ENCODE data around the gene ACOXL. TPM values are rescaled to one million over a fixed set of nuclear protein-coding genes. Genes with fewer than 3 reads are reported as not detected.
"Not testable (repeated sequence)": the region's sequence is repeated elsewhere in the genome, so short reads cannot be mapped to it uniquely, and the experiment has no call there.

Gene ACOXL
- total RNA-seq, 1 donor from 2014 or later: not detected

DNA sequence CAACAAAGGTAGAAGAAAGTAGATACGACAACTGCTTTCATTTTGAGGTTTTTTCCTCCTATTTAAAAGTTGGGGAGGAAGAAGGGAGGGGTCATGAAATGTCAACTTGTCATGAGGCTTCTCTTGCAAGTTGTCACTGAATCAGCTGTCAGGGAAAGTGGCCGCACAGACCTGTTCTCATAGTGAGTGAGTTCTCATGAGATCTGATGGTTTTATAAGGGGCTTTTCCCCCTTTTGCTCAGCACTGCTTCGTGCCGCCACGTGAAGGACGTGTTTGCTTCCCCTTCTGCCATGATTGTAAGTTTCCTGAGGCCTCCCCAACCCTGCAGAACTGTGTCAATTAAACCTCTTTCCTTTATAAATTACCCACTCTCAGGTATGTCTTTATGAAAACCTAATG lies 312.9 kb downstream of the ACOXL start:
- DNase-seq (ENCODE audit: low spot score in 2 of 2); FAIRE-seq: not testable (repeated sequence)

DNA sequence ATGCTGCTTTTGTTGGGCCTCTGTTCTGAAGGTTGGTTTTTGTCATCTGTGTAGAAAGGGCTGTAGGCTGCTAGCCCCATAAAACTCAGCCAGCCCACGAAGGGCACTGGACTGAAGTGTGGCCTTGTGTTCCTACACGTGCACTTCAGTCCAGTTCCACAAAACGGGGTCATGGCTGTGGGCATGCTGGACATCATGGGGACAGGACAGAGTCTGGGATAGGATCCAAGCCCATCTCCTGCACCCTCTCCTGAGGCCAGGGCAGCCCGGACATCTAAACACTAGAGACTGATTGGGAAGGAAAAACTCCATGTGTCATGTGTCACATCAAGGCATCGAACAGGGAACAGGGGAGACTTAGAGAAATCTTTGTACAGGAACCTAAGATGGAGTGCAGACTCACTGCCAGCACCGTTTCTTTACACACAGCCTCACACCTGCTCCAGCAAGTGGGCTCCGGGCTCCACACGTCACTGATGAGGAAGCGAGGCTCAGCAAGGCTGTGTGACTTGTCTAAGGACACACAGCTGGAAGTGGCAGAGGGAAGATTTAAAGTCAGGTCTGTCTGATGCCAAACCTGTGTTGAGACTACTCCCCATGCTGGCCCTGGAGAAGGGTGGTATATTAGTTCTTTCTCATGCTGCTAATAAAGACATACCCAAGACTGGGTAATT lies 313.5 kb downstream of the ACOXL start:
- DNase-seq (ENCODE audit: low spot score in 2 of 2) (no peak), FAIRE-seq (no peak)

DNA sequence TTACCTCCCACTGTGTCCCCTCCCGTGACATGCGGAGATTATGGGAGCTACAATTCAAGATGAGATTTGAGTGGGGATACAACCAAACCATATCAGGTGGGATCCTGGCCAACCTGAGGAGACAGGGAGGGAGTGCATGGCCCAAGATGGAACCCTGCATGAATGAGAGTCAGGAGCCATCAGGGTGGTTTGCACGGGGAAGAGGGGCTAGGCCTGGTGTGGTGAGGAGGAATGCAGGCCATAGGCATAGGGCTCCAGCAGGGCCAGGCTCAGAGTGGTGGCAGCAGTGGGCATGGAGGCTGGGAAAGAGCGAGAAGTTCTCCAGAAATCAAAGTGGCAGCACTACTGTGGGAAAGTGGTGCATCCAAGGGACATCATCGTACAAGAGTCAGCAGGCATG lies 314.3 kb downstream of the ACOXL start:
- FAIRE-seq: no peak
- no peak for DNase-seq (ENCODE audit: low spot score in 2 of 2)

DNA sequence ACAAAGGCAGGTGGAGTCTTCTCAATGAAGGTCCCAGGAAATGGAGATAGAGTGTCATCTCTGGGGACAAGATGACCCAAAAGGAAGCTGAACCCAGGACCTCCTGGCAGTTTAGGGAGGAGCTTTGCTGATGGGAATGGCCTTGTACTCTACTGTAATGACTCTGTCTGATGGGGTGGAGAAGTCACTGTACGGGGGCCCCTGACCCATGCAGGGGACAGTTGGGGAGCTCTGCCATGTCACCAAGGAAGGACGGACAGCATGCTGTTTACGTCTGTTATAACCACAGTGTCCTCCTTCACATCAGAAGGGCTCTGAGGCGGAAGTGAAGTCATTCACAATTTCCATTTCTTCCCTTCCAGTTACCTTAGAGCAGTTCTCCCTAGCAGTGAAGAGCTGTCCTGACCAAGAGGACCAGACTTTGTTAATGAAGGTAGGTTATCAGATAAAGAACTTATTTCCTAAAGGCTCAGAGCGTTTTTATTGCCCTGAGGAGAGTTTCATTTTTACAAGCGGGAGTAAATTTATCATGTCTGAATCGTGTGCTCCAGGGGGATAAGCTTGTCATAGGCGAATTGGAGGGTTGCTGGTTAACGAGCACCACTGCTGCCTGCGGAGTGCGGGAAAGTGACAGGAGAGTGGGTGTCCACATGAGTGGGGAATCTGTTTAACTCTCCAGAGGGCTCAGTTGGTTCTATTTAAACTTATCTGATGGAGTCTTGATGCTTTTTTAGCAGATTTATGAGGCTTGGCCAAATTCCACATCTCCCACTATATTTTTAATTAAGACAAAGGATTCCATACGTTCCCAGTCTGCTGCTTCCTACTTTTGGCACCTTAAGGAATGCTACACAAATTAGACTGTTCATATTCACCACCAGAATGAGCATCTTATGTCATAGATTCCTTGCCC lies 316.7 kb downstream of the ACOXL start:
- DNase-seq (ENCODE audit: low spot score in 2 of 2): no peak
- FAIRE-seq: no peak

DNA sequence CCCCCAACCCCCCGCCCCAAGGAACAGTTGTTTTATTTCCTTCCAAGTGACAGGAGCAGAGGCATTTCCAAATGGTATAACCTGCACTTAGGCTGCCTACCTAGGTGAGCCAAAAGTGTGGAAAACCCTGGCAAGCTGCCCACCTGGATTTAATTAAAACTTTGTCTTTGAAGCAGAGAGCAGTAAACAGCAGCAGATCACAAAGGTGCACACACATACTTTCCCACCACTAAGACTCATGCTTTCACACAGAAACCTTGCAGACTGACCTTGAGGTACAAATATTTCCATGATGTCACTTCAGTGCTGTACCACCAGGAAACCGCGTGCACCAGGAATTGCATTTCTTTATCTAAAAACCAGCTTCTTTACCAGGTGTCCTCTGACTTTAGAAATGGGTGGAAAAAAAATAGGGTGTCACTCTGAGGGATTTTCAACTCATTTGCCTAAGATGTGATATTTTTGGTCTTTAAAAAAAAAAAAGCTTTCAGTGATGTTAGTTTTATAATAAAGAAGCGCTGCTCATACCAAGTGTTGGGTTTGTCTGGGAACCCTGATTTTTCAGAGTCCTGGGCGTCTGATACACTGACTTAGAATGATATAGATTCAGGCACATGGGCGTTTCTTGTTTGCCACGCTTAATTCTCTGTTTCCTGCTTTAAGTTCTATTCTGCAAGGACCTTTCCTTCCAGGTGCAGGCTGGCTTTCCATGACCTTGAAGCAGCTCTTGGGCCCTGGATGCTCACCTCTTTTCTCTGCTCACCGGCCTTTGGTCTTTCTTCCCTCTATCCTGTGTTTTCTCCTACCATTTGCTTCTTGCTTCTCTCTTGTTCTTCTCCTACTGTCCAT lies 317.6 kb downstream of the ACOXL start:
- DNase-seq (ENCODE audit: low spot score in 2 of 2) (no peak), FAIRE-seq (no peak)

DNA sequence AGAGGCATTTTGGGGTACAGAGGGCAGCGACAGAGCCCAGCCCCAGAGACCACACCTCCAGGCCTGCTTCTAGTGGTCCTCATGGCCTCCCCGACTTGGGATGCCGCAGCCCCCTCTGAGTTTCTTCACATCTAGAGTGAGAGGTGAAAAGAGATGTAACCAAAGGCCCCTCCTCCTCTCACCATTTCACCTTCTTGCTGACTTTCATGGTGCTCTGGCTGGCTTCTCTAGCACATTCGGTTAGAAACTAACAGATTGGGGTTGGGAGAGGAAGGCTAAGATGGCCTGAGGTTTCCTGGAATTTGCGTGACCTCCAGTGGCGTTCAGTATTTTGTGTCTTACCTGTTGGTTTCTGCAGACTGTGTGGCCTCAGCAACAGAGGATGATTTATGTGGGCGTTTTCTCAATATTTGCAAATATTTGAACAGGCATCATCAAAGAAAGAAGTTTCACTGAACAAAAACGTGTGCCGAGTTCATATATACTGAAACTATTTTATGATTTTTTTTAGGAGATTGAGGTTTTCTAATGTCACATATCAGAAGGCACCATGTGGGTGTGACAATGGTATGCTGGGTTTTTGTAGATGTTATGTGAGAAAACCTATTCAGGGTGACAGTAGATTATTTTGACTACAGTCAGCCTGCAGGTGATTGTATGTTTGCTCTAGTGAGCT lies 318.5 kb downstream of the ACOXL start:
- DNase-seq (ENCODE audit: low spot score in 2 of 2): no peak
- no peak for FAIRE-seq

DNA sequence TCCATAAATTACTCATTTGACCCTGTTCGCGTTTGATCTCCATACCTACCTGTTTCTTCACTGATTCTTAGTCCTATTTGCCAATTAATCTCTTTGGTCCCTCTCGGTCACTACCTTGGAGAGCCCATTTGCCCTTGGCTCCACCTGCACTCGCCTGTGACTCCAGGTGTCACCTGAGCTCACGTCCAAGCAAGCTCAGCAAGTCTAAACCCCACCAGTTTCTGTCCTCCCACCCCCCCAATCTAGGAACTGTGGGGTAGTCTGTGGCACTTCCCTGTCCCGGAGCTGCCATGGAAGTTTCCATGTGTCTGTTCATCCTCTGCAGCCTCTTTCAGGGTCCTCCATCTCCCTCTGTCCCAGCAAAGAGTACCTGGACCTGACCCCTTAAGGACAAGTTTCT lies 320.2 kb downstream of the ACOXL start:
- DNase-seq (ENCODE audit: low spot score in 2 of 2): no peak
- FAIRE-seq: no peak

DNA sequence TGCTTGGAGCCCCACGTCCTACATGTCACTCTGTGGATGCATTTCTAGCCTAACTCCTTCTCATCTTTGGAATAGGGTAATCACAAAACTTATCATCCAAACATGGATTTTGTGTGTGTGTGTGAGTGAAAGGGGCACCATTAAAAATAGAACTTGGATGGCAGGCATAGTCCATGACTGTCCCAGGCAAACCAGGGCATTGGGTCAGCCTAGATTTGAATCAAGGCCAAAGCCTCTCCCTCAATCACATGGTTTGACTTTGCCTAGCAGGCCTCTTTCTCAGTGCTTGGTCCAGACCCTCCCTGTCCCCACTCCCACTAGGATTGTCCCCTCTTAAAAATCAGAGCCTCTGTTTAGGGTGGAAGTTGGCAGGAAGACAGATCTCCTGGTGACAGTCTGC lies 320.9 kb downstream of the ACOXL start:
- DNase-seq (ENCODE audit: low spot score in 2 of 2): no peak
- no peak for FAIRE-seq

DNA sequence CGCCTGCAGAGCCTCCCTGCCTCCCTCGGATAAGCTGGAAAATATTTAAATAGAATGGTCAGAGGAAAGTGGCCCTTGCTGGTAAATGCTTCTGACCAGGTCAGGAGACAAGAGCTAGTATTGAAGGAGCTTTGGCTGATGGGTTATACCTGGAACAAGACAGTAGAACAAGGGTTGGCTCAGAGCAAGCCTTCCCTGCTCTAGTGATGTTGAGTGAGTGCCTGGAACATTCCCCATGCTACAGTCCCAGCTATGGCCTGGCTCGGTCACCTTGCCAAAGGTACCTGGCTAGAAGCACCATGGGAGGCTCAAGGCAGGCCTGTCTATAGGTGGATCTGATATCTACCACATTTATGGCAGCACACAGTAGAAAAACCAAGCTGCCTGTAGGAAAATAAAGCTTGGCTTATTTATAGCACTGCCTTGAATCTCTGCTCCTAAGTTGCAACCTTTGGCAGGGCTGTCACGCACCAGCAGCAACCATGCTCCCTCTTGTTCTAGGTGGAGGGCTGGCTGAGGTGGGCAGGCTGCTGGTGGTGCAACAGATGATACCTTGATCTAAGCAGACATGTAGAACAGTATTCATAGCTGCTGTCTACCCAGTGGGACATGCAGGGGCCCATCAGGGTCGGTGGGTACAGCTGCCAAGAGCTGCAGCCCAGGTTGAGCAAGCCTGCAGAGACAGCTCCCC lies 321.6 kb downstream of the ACOXL start:
- FAIRE-seq (no peak), DNase-seq (ENCODE audit: low spot score in 2 of 2) (no peak)

DNA sequence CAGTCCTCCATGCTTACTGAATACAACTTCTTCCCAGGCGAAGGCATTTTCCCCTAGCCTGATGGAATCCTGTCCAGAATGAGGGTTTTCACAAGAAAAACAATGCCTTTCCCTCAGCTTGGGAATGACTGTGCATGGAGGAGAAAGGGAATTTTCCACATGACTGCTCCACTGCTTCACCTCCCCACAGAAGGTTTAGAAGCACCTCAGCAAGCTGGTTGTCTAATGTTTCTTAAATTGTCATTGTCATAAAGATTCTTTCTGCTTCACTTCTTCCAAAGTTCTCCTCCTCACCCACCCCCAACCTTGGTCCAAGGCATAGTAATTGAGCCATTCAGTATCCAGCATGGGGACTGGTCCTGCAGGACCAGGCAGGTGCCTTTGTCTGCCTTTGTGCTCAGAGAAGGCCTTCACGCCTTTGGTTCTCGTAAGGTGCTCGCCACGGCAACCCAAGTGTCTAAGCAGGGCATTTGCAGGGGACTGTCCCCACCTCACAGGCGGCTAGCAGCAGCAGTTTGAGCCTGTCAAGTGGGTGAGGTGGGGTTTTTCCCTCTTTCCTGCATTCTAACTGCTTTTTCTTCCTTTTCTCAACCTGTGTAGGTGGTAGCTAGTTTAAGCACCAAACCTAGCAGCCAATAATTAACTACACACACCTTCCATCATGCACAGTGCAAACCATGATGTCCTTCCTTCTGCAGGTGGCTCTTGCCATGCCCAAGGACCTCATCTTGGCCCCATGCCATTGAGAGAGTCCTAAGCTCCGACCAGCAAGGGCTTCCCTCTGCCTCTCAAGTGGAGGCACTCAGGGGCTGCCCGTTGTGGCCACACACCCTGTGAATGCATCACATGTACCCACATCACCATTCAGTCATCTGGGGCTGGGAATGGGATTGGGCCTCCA lies 322.7 kb downstream of the ACOXL start:
- DNase-seq (ENCODE audit: low spot score in 2 of 2) (no peak), FAIRE-seq (no peak)

DNA sequence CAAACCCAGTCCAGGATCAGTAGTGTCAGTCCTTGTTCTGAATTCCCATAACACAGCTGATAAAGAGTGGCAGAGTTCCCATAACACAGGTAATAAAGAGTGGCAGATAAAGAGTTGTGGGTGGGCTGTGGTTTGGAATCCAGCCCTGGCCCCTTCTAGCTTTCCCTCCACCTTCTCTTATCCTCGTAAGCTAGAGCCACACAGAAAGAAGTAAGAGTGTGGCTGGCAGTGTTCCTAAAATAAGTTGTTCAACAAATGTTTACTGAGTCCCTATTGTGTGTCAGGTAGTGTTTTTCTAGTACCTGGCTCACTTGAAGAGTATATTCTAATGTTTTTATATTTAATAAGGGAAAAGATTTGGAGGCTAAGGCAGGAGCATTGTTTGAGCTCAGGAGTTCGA lies 323.4 kb downstream of the ACOXL start:
- no peak for FAIRE-seq
- DNase-seq (ENCODE audit: low spot score in 2 of 2): no peak

DNA sequence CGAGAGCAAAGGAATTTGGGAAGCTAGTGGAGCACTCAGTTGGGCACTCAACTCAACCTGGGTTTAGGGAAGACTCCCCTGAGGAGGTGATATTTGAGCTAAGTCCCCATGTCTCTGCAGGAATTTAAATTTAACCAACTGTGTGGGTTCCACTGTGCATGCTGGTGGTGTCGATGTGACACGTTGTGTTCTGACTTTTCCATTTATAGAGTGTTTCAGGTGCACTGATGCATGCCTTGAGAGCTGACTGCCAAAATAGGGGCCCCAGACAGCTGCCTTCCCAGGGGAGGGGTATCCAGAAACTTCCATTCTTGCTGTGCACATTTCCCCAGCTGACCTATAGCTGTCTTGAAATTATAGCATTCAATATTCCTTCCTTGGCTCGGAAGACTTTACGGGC lies 324.7 kb downstream of the ACOXL start:
- DNase-seq (ENCODE audit: low spot score in 2 of 2) (no peak), FAIRE-seq (no peak)

DNA sequence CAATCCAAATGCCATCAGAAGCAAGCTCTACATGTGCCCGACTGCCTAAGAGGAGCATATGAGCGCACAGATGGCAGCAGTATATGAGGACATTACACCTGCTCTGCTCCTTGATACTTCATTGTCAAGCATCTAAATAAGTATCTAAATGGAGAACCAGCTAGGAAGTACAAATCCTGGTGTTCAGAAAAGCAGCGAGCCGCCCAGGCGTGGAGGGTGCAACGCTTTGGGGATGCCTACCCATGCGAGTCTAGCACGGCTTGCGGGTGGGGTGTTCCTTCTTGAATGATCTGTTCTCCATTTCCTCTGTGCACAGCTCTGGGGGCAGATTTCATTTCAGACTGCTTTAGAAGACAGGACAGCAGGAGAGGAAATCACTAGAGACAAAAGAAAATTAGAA lies 325.3 kb downstream of the ACOXL start:
- FAIRE-seq (no peak), DNase-seq (ENCODE audit: low spot score in 2 of 2) (no peak)

DNA sequence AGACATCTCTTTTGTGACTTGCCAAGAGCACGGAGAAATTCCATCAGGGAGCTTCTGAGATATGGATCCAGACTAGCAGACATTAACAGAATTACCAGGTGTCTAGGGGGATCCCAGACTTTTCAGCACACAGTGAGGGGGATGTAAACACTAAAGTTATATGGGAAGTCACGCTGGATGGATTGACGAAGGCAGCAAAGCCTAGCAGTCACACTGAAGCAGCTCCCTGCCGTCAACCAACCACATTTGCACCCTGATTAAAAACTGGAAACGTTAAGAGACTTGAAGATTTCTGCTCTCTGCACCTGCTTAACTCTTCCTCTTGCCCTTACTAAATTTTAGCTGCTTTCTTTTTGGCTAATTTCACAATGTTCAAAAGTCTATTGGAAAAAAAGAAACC lies 325.9 kb downstream of the ACOXL start:
- DNase-seq (ENCODE audit: low spot score in 2 of 2): no peak
- no peak for FAIRE-seq

DNA sequence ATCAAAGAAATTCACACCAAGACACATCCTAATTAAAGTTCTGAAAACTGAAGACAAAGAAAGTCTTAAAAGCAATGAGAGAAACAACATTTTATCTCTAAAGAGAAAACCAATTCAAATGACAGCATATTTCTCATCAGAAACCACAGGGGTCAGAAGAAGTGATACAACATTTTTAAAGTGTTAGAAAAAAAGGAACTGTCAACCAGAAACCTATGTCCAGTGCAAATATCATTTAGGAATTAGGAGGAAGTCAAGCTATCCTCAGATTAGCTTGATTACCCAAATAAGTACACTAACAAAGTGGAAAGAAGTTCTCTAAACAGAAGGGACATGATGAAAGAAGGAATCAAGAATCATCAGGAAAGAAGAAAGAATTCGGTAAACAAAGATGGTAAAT lies 328.8 kb downstream of the ACOXL start:
- no peak for DNase-seq (ENCODE audit: low spot score in 2 of 2)
- no peak for FAIRE-seq

DNA sequence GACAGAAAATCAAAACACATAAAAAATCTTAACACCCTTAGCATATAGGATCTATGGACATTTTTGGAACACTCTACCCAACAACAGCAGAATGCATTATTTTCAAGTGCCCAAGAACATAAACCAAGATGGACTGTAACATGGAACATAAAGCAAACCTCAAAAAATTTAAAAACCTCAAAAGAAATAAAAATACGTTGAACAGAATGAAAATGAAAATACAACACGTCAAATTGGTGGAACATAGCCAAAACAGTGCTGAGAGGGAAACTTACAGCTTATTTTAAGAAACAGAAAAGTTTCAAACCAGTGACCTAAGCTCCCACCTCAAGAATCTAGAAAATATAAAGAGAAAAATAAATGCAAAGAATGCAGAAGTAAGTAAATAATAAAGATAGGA lies 330.0 kb downstream of the ACOXL start:
- no peak for DNase-seq (ENCODE audit: low spot score in 2 of 2)
- FAIRE-seq: no peak

DNA sequence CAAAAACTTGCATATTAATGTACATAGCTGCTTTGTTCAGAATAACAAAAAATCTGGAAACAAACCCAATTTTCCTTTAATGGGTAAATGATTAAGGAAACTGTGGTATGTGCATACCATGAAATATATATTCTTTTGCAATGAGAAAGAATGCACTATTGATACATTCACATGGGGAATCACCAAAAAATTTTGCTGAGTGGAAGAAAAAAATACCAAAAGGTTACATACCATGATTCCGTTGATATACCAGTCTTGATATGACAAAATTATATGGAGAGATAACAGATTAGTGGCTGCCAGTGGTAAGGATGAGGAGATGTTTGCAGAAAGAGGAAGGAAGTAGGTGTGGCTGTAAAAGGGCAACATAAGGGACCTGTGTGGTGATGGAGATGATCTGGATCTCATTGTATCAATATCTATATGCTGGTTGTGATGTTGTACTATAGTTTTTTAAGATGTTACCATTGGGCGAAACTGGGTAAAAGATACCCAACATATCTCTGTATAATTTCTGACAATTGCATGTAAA lies 333.8 kb downstream of the ACOXL start:
- no peak for DNase-seq (ENCODE audit: low spot score in 2 of 2)
- no peak for FAIRE-seq

DNA sequence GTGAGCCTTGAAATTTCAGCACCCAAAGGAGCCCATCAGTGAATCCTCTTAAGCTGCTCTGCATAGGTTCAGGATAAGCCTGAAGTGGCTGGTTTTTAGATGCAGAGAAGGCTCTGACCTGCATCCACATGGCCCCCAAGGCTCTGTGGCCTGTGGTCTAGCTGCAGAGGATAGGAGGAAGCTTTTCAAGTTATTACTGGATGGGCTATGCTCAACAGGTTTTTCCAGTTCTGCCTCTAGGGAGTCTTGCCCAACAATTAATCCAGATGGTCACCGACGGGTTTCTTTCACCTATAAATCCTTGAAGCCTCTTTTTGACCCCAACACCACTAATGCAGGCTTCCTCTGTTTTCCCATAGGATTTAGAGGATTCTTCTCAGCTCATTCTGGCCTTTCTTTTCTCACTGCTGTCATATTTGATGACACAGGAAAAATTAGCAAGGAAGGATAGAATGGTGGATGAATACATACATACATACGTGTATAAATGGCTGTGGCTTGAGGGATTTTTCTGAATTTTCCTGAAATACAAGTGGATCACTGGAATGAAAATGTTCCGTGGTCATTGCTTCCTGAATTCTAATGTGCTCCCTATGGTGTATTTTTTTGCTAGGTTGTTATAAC lies 336.2 kb downstream of the ACOXL start:
- DNase-seq (ENCODE audit: low spot score in 2 of 2) (no peak), FAIRE-seq (no peak)

Data from frontal cortex (tissue), 4 donors.